CD4-positive, alpha-beta T cell treated with Interleukin-4 for 1 hour (primary cell): ENCODE results near the gene QRFP.

Experiments used
- DNase-seq, 2 donors: peaks; one replicate each; pipeline ENCODE4 v3.0.0-alpha.2; 2020 to 2022

Gene QRFP

GRCh38 chr9:130933114-130934046 is 36.8 kb upstream of the QRFP start:
- no peak for DNase-seq

DNA sequence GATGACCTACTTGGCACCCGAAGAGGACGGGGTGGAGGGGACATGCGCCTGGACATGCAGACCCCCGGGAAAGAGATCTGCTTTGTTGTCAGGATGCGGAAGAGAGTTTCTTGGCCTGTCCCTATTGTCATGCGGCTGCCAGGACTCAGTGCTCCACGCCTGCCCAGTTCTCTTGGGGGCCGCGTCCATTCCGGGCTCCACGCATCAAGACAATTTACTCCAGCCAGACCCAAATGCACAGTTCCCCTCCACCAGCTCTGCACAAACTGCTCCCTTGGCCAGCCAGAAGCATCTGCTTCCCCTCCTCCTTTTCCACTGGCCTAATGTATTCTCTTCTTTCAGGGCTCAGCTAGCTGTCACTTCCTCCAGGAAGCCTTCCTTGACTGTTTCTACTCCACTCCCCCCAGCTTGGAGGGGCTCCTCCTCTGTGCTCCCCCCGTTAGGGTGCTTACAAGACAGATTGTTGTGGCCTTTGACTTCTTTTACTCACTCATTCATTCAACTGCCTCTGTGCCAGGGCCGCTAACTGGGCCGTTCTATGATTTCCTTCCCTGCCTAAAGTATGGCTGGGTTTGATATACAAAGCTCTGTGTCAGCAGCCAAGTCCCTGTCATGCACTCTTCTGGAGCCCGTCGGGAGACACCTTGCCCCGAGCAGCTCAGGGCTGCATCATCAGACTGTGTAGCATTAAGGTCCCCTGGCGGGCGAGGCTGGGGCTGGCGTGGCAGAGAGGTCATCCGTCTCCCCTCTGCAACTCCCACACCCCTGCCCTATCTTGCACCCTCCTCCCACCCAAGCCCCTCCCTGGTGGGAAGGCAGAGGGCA is 35.9 kb upstream of the QRFP start:
- DNase-seq = no peak

GRCh38 chr9:130931508-130932254 is 35.1 kb upstream of the QRFP start:
- no peak for DNase-seq

- DNase-seq = no peak
These were observed 34.3 kb upstream of the QRFP start for GRCh38 chr9:130930804-130931349.

DNA sequence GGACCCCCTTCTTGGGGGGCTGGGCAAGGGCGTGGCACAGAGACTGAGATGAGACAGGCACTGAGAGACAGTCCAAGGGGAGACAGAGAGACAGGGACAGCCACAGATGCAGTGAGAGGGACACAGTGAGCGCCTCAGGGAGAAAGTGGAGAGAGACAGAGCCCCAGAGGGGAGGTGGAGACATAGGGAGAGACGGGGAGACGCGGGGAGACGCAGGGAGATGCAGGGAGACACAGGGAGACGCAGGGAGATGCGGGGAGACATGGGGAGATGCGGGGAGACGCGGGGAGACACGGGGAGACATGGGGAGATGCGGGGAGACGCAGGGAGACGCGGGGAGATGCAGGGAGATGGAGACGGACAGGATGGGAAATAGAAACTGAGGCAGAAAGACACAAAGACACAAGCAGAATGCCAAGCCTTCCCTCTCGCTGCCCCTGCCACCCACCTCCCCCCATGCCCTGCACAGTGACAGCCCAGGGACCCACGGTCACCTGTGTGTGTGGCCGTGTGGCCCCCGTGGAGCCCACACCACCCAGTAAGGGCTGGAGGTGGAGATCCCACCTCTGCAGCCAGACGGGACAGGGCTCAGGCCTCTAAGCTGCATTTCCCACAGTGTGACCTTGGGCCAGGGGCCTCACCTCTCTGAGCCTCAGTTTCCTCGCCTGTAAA is 33.7 kb upstream of the QRFP start:
- no peak for DNase-seq

DNA sequence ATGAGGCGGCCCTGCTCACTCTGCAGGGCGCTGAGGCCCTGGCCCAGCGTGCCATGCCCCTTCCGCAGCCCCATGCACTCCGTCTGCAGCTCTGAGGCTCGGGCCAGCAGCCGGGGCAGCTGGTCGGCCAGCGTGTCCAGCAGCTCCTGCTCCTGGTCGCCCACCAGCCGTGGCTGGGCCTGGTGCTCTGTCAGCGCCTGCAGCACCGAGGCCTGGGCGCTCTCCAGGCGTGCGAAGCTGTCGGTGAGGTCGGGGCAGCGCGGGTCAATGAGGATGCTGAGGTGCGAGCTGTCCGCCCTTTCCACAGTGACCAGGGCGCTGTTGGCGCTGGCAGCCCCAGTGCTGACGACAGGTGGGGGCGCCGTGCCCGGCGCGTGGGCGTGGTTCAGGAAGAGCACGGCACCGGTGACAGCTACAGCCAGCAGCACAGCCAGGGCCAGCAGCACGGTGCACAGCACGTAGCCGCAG is 33.0 kb upstream of the QRFP start:
- DNase-seq = no peak

- DNase-seq = no peak
These were observed 31.6 kb upstream of the QRFP start for GRCh38 chr9:130927995-130928900.

- DNase-seq = no peak
These were observed 30.7 kb upstream of the QRFP start for GRCh38 chr9:130927338-130927737.

GRCh38 chr9:130925050-130925678 is 28.6 kb upstream of the QRFP start:
- no peak for DNase-seq

DNA sequence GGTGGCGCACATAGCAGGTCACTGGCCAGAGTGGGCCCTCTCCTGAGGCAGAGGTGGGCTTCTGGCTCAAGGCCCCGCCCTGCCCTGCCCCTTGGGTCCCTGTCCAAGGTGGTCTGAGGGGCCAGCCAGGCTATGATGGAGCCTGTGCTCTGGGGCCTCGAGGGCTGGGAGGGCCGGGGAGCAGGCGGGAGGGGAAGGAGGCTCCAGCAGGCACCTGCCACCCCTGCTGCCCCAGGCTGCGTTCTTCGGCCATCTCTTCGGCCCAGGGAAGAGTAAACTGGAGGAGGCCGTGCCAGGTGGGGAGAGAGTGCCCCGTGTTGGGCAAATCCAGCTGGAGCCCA is 27.8 kb upstream of the QRFP start:
- no peak for DNase-seq

- no peak for DNase-seq
These were observed 27.2 kb upstream of the QRFP start for GRCh38 chr9:130923611-130924447.

DNA sequence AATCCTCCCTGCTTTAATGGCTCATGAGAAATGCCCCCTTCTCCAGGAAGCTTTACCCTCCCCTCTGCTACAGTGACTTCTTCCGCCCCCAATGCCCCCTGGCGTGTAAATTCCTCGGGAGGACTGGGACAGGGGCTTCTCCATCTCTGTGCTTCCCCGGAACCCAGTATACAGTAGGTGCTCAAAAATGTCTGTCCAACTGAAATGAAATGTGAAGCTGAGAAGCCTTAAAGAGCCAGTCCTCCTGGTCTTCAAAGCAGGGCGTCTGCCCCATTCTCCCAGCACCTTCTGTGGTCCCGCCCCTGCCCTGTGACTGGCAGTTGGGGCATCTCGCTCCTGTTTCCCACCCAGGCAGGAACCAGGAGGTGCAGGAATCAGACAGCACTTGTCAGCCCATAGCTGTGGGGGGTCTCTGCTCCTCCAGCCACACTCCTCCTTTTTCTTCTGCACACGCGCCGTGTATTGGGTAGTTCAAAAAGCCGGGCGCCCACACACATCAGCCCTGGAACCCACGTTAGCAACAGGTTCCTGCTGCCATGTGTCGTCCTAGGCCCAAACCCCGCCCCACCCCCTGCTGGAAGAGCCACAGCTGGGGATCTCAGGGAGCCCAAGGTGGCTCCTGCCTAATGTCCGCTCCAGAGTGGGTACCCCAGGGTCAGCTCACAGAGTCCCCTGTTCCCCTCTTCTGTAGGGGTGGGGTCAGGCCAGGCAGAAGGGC is 26.4 kb upstream of the QRFP start:
- no peak for DNase-seq

DNA sequence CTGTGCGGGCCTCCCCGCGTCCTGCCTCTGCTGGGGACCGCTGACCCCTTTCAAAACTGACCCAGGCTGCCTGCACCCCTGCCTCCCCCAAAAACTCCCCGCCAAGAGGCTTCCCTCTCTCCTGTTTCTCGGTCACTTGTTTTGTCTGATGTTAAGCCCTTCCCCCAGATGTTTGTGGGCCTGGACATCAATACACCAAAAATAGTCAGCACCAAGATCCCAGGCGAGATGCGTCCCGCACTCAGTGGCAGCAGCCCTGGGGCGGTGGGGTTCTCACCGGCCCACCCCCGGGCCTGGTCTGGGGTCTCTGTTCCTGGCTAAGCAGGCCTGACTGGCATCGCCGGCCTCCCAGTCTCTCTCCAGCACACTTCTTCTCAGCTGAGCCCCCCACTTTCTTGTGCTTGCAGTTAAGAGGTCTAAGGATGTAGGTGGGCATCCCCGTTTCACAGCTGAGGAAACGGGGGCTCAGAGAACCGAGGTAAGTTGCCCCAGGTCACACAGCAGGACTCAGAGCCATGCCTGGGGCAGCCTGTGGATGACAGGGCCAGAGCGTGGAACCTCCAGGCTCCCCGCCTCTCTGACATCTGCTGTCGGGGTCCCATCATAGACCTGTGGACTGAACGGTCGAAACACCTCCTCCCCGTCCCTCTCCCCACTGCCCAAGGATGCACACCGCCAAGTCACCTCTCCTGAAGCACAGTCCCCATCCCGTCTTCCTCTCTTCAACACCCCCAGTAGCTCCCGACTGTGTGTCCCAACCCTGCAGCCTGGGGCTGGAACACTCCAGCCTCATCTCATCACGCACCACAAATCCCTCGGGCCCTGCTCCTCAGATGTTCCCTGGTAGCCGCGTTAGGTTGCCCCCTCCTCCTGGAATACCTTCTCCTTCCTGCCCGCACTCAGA is 25.6 kb upstream of the QRFP start:
- no peak for DNase-seq

- DNase-seq = no peak
These were observed 24.8 kb upstream of the QRFP start for GRCh38 chr9:130921300-130921988.

DNA sequence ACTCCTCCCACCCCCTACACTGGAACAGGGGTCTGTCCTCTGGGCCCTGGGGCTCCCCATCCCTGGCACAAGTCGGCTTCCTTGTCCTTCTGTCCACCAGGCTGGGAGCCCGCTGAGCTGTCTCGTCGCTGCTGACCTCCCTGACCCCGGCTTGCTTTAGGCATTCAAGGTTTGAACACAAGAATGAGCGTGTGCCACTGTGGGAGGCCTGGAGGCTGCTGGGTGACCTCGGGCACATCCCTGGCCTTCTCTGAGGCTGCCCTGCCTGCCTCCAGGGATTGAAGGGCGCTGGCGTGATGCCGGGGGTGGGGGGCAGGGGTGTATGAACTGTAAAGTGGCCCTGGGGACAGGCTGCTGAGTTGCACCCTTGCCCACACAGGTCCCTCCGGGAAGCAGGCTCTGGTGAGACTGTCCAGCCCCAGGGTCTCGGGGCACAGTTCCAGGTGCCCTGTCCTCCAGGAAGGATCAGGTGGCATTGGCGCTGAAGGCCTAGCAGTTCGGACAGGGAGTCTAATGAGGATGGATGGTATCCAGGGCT is 24.2 kb upstream of the QRFP start:
- DNase-seq = no peak

DNA sequence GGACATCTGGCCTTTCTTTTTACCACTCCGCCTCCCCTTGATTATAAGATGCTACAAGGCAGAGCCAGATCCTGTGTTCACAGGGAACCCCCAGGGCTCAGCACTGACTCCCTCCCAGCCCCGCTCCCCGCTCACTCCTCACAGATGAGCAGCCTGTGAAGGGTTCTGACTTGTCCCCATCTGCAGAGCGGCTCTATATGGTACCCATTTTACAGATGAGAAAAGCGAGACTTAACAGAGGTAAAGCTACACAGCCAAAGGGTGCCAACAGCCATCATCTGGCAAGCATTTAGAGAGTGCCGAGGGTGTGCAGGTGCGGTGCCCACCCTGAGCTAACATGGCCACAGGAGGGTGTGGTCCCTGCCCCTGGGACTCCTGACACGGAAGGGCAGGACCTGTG is 23.6 kb upstream of the QRFP start:
- DNase-seq = no peak

- no peak for DNase-seq
These were observed 23.0 kb upstream of the QRFP start for GRCh38 chr9:130919559-130920145.
